GM12874 (cell line): ENCODE data around the gene MTMR3.

ENCODE experiments used
- CTCF ChIP-seq: IDR thresholded peaks from 2 replicates; pipeline ENCODE4 v1.5.1; 2011; ENCODE audit warnings: low read depth, mild to moderate bottlenecking, control low read depth, low read length, moderate library complexity; ENCODE audit not compliant: insufficient read depth

MTMR3 gene

DNA sequence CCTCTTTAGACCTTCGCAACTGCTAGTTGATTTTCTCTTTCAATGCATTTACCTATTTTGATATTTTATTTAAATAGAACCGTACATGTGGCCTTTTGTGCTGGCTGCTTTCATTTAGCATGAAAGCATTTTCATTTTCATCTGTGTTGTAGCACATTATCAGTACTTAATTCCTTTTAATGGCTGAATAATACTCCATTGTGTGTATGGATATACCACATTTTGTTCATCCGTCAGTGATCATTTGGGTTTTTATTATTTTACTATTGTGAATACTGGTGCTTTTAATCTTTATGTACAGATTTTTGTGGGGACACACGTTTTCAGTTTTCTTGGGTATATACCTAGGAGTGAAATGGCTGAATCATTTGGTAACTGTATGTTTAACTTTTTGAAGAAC lies 43.1 kb downstream of the MTMR3 start:
- TF ChIP-seq CTCF, result no peak

GRCh38 chr22:29932136-29932535 lies 49.2 kb downstream of the MTMR3 start:
- no peak for TF ChIP-seq CTCF

DNA sequence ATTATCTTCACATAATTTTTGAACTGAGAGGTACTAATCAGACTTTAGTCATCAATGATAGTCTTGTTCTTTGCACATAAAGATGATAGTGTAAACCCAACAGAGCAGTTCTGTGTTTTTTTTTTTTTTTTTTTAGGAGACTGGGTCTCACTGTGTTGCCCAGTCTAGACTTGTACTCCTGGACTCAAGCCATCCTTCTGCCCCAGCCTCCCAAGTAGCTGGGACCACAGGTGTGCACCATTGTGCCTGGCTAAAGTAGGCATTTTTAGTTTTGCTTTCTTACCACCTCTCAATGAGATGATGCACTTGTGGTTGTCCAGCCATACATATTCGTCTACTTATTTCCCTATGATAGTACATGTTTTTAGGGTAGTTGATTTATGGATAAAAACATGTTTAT lies 50.6 kb downstream of the MTMR3 start:
- TF ChIP-seq CTCF, result no peak

DNA sequence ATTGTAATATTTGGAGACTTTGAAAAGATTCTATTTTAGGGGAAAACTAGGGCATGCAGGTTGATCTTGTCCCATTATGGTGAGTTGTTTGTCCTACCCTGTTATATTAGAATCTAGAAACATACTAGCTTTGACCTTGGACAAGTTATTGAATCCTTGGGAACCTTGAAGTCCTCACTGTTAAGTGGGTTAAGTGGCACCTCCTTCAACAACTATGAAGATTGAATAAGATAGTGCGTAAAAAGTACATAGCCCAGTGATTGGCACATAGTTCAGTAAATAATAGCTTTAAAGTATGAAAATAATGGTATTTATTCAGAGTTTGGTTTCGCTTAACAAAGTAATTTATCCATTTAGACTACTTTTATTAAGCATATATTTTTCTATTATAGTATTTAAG lies 51.6 kb downstream of the MTMR3 start:
- TF ChIP-seq CTCF, result no peak

DNA sequence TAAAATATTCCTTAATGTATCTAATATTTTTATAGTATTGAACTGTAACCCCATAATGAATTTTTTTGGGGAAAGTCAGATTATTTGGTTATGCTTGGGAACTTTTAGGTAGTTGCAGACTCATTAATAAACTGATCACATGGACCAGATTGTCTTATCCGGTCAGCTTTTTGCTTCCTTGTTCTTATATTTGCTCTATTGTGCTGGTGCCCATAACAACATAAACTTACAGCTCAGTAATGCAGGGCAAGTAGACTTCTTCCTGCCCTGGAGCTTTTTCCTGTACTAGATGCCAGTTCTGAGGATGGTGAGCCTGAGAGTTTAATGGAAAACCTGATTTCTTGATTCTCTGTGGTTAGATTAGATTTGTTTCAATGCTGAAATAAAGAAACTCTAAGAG lies 53.2 kb downstream of the MTMR3 start:
- no peak for TF ChIP-seq CTCF

DNA sequence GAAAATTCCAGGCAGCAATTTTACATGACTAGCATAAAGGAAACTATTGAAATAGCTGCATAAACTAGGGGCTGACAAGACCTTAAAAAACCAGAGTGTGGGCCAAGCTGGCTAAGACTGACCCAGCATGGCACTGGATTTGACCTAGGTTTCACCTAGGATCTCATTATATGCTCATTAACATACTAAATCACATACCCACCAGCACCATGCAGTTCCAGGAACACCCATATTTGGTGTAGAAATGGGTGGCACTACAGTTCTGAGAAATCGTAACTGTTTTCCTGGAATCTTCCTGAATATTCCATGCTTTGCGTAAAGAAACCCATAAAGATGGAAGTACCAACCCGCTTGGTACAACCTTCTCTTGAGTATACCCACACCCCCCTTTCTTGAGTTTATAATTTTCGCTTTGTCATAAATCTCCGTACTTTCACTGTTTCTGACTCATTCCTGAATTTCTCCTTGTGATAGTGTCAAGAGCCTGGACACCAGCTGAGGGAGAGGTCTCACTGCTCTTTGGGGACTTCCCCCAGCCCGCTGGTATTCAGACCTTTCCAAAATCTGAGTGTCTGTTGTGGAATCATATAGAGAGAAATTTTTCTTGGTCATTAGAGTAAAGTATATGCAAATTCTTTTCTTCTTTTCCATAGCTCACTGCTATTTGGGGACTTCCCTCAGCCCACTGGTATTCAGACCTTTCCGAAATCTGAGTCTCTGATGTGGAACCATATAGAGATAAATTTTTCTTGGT lies 55.1 kb downstream of the MTMR3 start:
- TF ChIP-seq CTCF, result no peak

DNA sequence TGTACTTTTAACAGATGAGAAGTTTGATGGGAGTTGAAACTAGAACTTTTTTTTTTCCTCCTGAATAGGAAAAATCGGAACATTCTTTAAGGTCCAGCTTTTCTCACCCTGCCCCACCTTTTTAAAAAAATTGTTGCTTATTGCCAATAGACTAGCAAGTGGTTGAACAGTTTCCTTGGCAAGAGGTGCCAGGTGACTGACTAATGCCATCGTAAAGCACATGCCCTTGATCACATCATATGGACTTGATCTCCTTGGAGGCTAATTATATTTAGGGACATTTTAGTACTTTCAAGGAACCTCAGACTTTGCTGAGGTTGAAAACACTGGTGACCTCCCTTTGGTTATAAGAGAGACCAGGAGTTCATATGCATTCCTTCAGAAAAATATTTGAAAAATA lies 57.6 kb downstream of the MTMR3 start:
- no peak for TF ChIP-seq CTCF
